GM19025 (cell line): ENCODE results near the gene FGFR3.

Source experiments
- ATAC-seq: cut with Tn5 transposase; IDR thresholded peaks from one replicate; pipeline ENCODE4 v1.9.1; 2021; ENCODE audit warnings: mild to moderate bottlenecking, low read depth, moderate library complexity; ENCODE audit not compliant: unreplicated experiment

Gene FGFR3

GRCh38 chr4:1813231-1813630 lies 20.1 kb downstream of the FGFR3 start:
- ATAC-seq, result no peak

GRCh38 chr4:1813915-1814314 lies 20.8 kb downstream of the FGFR3 start:
- no peak for ATAC-seq

- no peak for ATAC-seq
Observed at GRCh38 chr4:1814453-1814852, 21.4 kb downstream of the FGFR3 start.

GRCh38 chr4:1815096-1815996 lies 22.3 kb downstream of the FGFR3 start:
- ATAC-seq, result no peak

- no peak for ATAC-seq
Observed at GRCh38 chr4:1815997-1816860, 23.1 kb downstream of the FGFR3 start.

- ATAC-seq, result no peak
Observed at GRCh38 chr4:1819284-1819683, 26.2 kb downstream of the FGFR3 start.

- ATAC-seq, result no peak
Observed at GRCh38 chr4:1819816-1820215, 26.7 kb downstream of the FGFR3 start.

- no peak for ATAC-seq
Observed at GRCh38 chr4:1821679-1822567, 28.8 kb downstream of the FGFR3 start.

- no peak for ATAC-seq
Observed at GRCh38 chr4:1822568-1823544, 29.8 kb downstream of the FGFR3 start.

- ATAC-seq, result no peak
Observed at GRCh38 chr4:1823545-1823932, 30.4 kb downstream of the FGFR3 start.

- ATAC-seq, result no peak
Observed at GRCh38 chr4:1824746-1825145, 31.7 kb downstream of the FGFR3 start.

- ATAC-seq, result no peak
Observed at GRCh38 chr4:1825326-1825725, 32.2 kb downstream of the FGFR3 start.

GRCh38 chr4:1826531-1827350 lies 33.6 kb downstream of the FGFR3 start:
- ATAC-seq, result no peak

- no peak for ATAC-seq
Observed at GRCh38 chr4:1830234-1830633, 37.1 kb downstream of the FGFR3 start.

GRCh38 chr4:1830642-1831228 lies 37.6 kb downstream of the FGFR3 start:
- no peak for ATAC-seq

- no peak for ATAC-seq
Observed at GRCh38 chr4:1831331-1831730, 38.2 kb downstream of the FGFR3 start.

- no peak for ATAC-seq
Observed at GRCh38 chr4:1832690-1833089, 39.6 kb downstream of the FGFR3 start.
